GM23338 (cell line): ENCODE results near the gene SCRT2. TPM values are rescaled to one million over a fixed set of nuclear protein-coding genes. Genes with fewer than 3 reads are reported as not detected.
"Not testable (repeated sequence)": the region's sequence is repeated elsewhere in the genome, so short reads cannot be mapped to it uniquely, and the experiment has no call there.

Experiments
- ATAC-seq: fragments of 200-7000 bp; cut with Tn5 transposase; 3 replicates; pipeline ENCODE4 v1.9.1; 2020
- DNase-seq: peaks from one replicate; pipeline ENCODE4 v3.0.0-alpha.2; 2015; ENCODE audit warnings: low spot score
- H2AFZ ChIP-seq: fragments of 200-600 bp; sonication (generic); 2 replicates; pipeline ENCODE4 v1.8.0; 2016; ENCODE audit warnings: antibody characterized with exemption, mild to moderate bottlenecking, moderate library complexity
- H3F3A ChIP-seq: fragments of 200-600 bp; sonication (generic); replicated peaks from 2 replicates; pipeline ENCODE4 v1.8.0; 2017; ENCODE audit warnings: antibody characterized with exemption, mixed run types, low read depth
- H3K27ac ChIP-seq: fragments of 200-600 bp; sonication (generic); 2 replicates; pipeline ENCODE4 v1.6.1; 2016; ENCODE audit warnings: low read depth
- H3K27me3 ChIP-seq: fragments of 200-600 bp; sonication (generic); 2 replicates; pipeline ENCODE4 v1.8.0; 2016; ENCODE audit warnings: mild to moderate bottlenecking, mixed run types, moderate library complexity; ENCODE audit not compliant: insufficient read depth
- H3K36me3 ChIP-seq: fragments of 200-600 bp; sonication (generic); 2 replicates; pipeline ENCODE4 v1.8.0; 2016; ENCODE audit warnings: mild to moderate bottlenecking; ENCODE audit not compliant: insufficient read depth
- H3K4me1 ChIP-seq: fragments of 200-600 bp; sonication (generic); 2 replicates; pipeline ENCODE4 v1.8.0; 2016; ENCODE audit warnings: mild to moderate bottlenecking, moderate library complexity; ENCODE audit not compliant: insufficient read depth
- H3K4me2 ChIP-seq: fragments of 200-600 bp; sonication (generic); 2 replicates; pipeline ENCODE4 v1.7.1; 2017; ENCODE audit warnings: mixed run types
- H3K4me3 ChIP-seq: fragments of 200-600 bp; sonication (generic); 2 replicates; pipeline ENCODE4 v1.6.1; 2016; ENCODE audit warnings: mixed run types
- H3K79me2 ChIP-seq: fragments of 200-600 bp; sonication (generic); replicated peaks from 2 replicates; pipeline ENCODE4 v1.8.0; 2017; ENCODE audit warnings: mild to moderate bottlenecking; ENCODE audit not compliant: insufficient read depth
- H3K9me2 ChIP-seq: fragments of 200-600 bp; sonication (generic); 2 replicates; pipeline ENCODE4 v1.8.0; 2017; ENCODE audit not compliant: insufficient read depth
- H4K20me1 ChIP-seq: fragments of 200-600 bp; sonication (generic); replicated peaks from 2 replicates; pipeline ENCODE4 v1.8.0; 2017; ENCODE audit warnings: mild to moderate bottlenecking; ENCODE audit not compliant: insufficient read depth
- H3K27ac Mint-ChIP-seq: 2 replicates; pipeline ENCODE4 v1.8.0; 2020; ENCODE audit warnings: inconsistent platforms, mild to moderate bottlenecking, moderate library complexity, mixed read lengths
- H3K27me3 Mint-ChIP-seq: 3 replicates; pipeline ENCODE4 v1.8.0; 2022; ENCODE audit warnings: low read depth, mild to moderate bottlenecking, moderate library complexity, mixed read lengths, inconsistent platforms; ENCODE audit not compliant: insufficient read depth, poor library complexity
- H3K36me3 Mint-ChIP-seq: 3 replicates; pipeline ENCODE4 v1.8.0; 2021; ENCODE audit warnings: low read depth, mild to moderate bottlenecking, inconsistent platforms, moderate library complexity, mixed read lengths
- H3K4me1 Mint-ChIP-seq: 3 replicates; pipeline ENCODE4 v1.8.0; 2020; ENCODE audit warnings: mild to moderate bottlenecking, inconsistent platforms, mixed read lengths
- H3K4me3 Mint-ChIP-seq: 3 replicates; pipeline ENCODE4 v1.8.0; 2021; ENCODE audit warnings: moderate library complexity, mild to moderate bottlenecking, inconsistent platforms, mixed read lengths
- H3K9me3 Mint-ChIP-seq: 3 replicates; pipeline ENCODE4 v1.8.0; 2020; ENCODE audit warnings: moderate library complexity, mild to moderate bottlenecking, inconsistent platforms, mixed read lengths
- CREB1 ChIP-seq: fragments of 250-450 bp; sonication (Bioruptor Pico); IDR thresholded peaks from 2 replicates; pipeline ENCODE4 v1.5.0; 2020; ENCODE audit warnings: low read depth, mild to moderate bottlenecking, moderate library complexity
- EZH2 ChIP-seq: fragments of 200-600 bp; sonication (generic); IDR thresholded peaks from one replicate; pipeline ENCODE4 v1.8.0; 2017; ENCODE audit warnings: antibody characterized with exemption, mild to moderate bottlenecking, low read depth; ENCODE audit not compliant: unreplicated experiment
- EZH2phosphoT487 ChIP-seq: fragments of 200-600 bp; sonication (generic); IDR thresholded peaks from one replicate; pipeline ENCODE4 v1.8.1; 2018; ENCODE audit warnings: antibody characterized with exemption; ENCODE audit not compliant: unreplicated experiment
- NANOG ChIP-seq: IDR thresholded peaks from 2 replicates; pipeline ENCODE4 v1.6.1; 2016; ENCODE audit warnings: antibody characterized with exemption, borderline replicate concordance
- polyA plus RNA-seq: library from polyadenylated mRNA; unstranded; fragments of >200 nt; fragmentation: Nextera tagmentation; extraction: Ambion mirVana; gene quantifications from 2 replicates; pipeline ENCODE4 v1.2.1, GENCODE V29; 2016
- total RNA-seq: library from RNA; depleted of rRNA; stranded (reverse); fragments of >200 nt; shearing (Covaris generic); gene quantifications from 2 replicates; pipeline ENCODE4 v1.2.3, GENCODE V29; 2014
- TF ChIP-seq, protein P1 (sequence below): IDR thresholded peaks from one replicate; pipeline ENCODE4 v1.6.1; 2018; ENCODE audit warnings: antibody characterized with exemption; ENCODE audit not compliant: unreplicated experiment

SCRT2 gene
- total and polyA plus RNA-seq, 2 experiments from 2014 or later: 0.31 TPM; not detected in 1

DNA sequence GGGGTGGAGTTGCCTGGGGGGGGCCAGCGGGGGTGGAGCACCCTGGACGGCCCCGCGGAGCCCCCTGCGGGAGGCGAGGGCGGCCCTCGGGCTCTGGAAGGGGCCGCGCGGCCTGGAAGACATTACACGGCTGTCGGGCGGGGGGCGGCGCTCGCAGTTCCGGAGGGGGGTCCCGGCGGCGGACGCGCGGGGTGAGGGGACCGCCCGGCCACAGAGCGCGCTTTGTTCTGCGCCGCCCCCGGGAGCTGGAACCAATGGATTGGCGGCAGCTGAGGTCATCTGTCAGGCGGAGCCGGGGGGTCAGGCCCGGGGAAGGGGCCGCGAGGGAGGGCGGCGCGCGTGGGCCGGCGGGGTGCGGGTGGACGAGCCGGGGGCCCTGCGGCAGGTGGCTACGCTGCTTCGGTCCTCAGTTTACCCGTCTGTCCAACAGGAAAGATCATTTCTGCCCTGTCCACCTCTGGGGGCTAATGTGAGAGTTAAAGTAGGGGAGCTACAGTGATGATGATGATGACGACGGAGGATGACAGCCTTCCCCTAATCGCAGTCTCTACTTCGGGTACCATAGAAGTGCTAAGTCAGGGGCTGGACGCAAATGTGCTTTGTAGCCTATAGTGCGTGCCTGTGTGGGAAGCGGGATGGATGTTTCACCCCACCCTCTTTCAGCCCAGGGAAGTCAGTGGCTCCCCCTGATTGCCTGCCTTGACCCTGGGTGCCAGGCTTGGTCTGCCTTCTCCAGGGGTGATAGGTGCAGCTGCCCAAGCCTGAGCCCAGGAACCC lies 33.0 kb downstream of the SCRT2 start:
- H3K27me3 ChIP-seq: no peaks in the 10 kb centered on the region
- H2AFZ ChIP-seq: no peak overlapping the region
- no peaks in the 10 kb centered on the region for H3K9me2 ChIP-seq
- Mint-ChIP-seq H3K9me3 (peaks cover 11% of the 10 kb centered on the region; the same call in 2 of the 3 replicates), H3K36me3 (peaks cover 13% of the 10 kb centered on the region; the same call in 2 of the 3 replicates), H3K27ac (no peak overlapping the region), H3K27me3 (peaks cover 23% of the 10 kb centered on the region), H3K4me3 (peak overlapping the region; percentile 51; the same call in 2 of the 3 replicates), H3K4me1 (peaks cover 11% of the 10 kb centered on the region)
- H3K4me2 ChIP-seq: peak overlapping the region; percentile 65; the same call in 1 of the 2 replicates
- H3K4me3 ChIP-seq: peak overlapping the region; percentile 43; the same call in 1 of the 2 replicates
- TF ChIP-seq CREB1 (CRISPR knock-in tag) (peak; percentile 16; the same call in 1 of the 2 replicates), EZH2 (no peak)
- ATAC-seq (peak; percentile 45), DNase-seq (peak; percentile 75)
- H3K4me1 ChIP-seq: 0 out of 2 replicates have a peak, but pooled peaks cover 4% of the 10 kb centered on the region
- H3K27ac ChIP-seq: 0 out of 2 replicates have a peak overlapping the region, but pooled peaks have one; percentile 74
- no peaks in the 10 kb centered on the region for H3K79me2 ChIP-seq
- peaks cover 15% of the 10 kb centered on the region; the same call in 1 of the 2 replicates for H3F3A ChIP-seq
- no peaks in the 10 kb centered on the region; the same call in 1 of the 2 replicates for H4K20me1 ChIP-seq
- H3K36me3 ChIP-seq: no peaks in the 10 kb centered on the region

DNA sequence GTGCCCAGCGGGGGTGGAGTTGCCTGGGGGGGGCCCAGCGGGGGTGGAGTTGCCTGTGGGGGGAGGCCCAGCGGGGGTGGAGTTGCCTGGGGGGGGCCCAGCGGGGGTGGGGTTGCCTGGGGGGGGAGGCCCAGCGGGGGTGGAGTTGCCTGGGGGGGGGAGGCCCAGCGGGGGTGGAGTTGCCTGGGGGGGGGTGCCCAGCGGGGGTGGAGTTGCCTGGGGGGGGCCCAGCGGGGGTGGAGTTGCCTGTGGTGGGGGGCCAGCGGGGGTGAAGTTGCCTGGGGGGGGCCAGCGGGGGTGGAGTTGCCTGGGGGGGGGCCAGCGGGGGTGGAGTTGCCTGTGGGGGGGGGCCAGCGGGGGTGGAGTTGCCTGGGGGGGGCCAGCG lies 33.6 kb downstream of the SCRT2 start:
- H3K27me3 ChIP-seq, H3K36me3 ChIP-seq, DNase-seq: not testable (repeated sequence)

DNA sequence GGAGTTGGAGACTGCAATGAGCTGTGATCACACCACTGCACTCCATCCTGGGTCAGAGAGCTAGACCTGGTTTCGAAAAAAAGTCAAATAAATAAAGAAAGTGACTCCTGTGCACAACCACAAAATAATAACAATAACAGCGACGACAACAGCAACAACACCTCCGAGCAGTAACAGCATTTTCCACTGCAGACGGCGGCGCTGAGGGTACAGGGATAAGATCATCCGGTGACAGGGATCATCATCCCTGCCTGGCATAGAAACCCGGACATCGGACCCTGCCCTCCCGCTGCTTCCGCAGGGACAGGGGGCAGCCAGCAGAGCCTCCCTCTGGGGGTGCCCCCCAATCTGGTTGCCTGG lies 34.1 kb downstream of the SCRT2 start:
- Histone ChIP-seq H3F3A (peaks cover 15% of the 10 kb centered on the region; the same call in 1 of the 2 replicates), H3K4me1 (0 out of 2 replicates have a peak, but pooled peaks cover 4% of the 10 kb centered on the region), H3K9me2 (no peaks in the 10 kb centered on the region), H3K36me3 (no peaks in the 10 kb centered on the region), H3K27ac (no peak overlapping the region), H3K27me3 (no peaks in the 10 kb centered on the region), H4K20me1 (no peaks in the 10 kb centered on the region), H2AFZ (no peak overlapping the region), H3K79me2 (no peaks in the 10 kb centered on the region), H3K4me2 (no peak overlapping the region), H3K4me3 (no peak overlapping the region)
- Mint-ChIP-seq H3K36me3 (peaks cover 3% of the 10 kb centered on the region; the same call in 1 of the 3 replicates), H3K4me1 (peaks cover 11% of the 10 kb centered on the region), H3K27me3 (peaks cover 20% of the 10 kb centered on the region), H3K27ac (peak overlapping the region; percentile 33; the same call in 1 of the 2 replicates), H3K4me3 (peak overlapping the region; percentile 55), H3K9me3 (peaks cover 11% of the 10 kb centered on the region)
- ATAC-seq: no peak
- DNase-seq: no peak
- TF ChIP-seq EZH2phosphoT487 (no peak), NANOG (no peak), CREB1 (CRISPR knock-in tag) (no peak)
- TF ChIP-seq, protein P1, sequence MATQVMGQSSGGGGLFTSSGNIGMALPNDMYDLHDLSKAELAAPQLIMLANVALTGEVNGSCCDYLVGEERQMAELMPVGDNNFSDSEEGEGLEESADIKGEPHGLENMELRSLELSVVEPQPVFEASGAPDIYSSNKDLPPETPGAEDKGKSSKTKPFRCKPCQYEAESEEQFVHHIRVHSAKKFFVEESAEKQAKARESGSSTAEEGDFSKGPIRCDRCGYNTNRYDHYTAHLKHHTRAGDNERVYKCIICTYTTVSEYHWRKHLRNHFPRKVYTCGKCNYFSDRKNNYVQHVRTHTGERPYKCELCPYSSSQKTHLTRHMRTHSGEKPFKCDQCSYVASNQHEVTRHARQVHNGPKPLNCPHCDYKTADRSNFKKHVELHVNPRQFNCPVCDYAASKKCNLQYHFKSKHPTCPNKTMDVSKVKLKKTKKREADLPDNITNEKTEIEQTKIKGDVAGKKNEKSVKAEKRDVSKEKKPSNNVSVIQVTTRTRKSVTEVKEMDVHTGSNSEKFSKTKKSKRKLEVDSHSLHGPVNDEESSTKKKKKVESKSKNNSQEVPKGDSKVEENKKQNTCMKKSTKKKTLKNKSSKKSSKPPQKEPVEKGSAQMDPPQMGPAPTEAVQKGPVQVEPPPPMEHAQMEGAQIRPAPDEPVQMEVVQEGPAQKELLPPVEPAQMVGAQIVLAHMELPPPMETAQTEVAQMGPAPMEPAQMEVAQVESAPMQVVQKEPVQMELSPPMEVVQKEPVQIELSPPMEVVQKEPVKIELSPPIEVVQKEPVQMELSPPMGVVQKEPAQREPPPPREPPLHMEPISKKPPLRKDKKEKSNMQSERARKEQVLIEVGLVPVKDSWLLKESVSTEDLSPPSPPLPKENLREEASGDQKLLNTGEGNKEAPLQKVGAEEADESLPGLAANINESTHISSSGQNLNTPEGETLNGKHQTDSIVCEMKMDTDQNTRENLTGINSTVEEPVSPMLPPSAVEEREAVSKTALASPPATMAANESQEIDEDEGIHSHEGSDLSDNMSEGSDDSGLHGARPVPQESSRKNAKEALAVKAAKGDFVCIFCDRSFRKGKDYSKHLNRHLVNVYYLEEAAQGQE: no peak

More for the DNA sequence above, 33.6 kb downstream of the SCRT2 start:
- not testable (repeated sequence) for H4K20me1 ChIP-seq, H3K79me2 ChIP-seq, H3K4me1 ChIP-seq, H3K4me3 Mint-ChIP-seq, H3K27ac ChIP-seq, H3K4me2 ChIP-seq, H3K27ac Mint-ChIP-seq, H3K4me3 ChIP-seq, H3K36me3 Mint-ChIP-seq, H2AFZ ChIP-seq, ATAC-seq, H3K9me2 ChIP-seq
- peaks cover 15% of the 10 kb centered on the region; the same call in 1 of the 2 replicates for H3F3A ChIP-seq
- H3K27me3 Mint-ChIP-seq: peaks cover 23% of the 10 kb centered on the region
- peaks cover 11% of the 10 kb centered on the region for H3K4me1 Mint-ChIP-seq
- peaks cover 11% of the 10 kb centered on the region; the same call in 2 of the 3 replicates for H3K9me3 Mint-ChIP-seq
